CMK (cell line): ENCODE measurements around the gene ITGA5.

Experiments
- DNase-seq: peaks from one replicate; pipeline ENCODE4 v3.0.0-alpha.2; 2010; ENCODE audit warnings: low read depth

ITGA5 gene

GRCh38 chr12:54389134-54389508, 29.9 kb downstream of the ITGA5 start:
- DNase-seq, result no peak

GRCh38 chr12:54388237-54389133, 30.6 kb downstream of the ITGA5 start:
- DNase-seq, result no peak

GRCh38 chr12:54387114-54387467, 32.0 kb downstream of the ITGA5 start:
- DNase-seq, result no peak

- DNase-seq, result no peak
Measured at GRCh38 chr12:54386403-54387113, 32.5 kb downstream of the ITGA5 start.

- DNase-seq, result no peak
Measured at GRCh38 chr12:54385251-54385914, 33.7 kb downstream of the ITGA5 start.

GRCh38 chr12:54384591-54385041, 34.5 kb downstream of the ITGA5 start, which contains the start of gene ZNF385A:
ZNF385A (minus strand) TSS chr12:54384733; CDS start chr12:54384514, 219 bp downstream.
- DNase-seq, result peak; percentile 52

GRCh38 chr12:54383041-54383609, 35.9 kb downstream of the ITGA5 start:
- no peak for DNase-seq

GRCh38 chr12:54381136-54381535, 37.9 kb downstream of the ITGA5 start:
- no peak for DNase-seq

- no peak for DNase-seq
Measured at GRCh38 chr12:54379398-54380201, 39.5 kb downstream of the ITGA5 start.

GRCh38 chr12:54378796-54379397, 40.2 kb downstream of the ITGA5 start:
- DNase-seq, result no peak

GRCh38 chr12:54377797-54378515, 41.1 kb downstream of the ITGA5 start:
- DNase-seq, result no peak

- no peak for DNase-seq
Measured at GRCh38 chr12:54377007-54377406, 42.1 kb downstream of the ITGA5 start.

GRCh38 chr12:54376596-54376995, 42.5 kb downstream of the ITGA5 start:
- no peak for DNase-seq

GRCh38 chr12:54375259-54375579, 43.8 kb downstream of the ITGA5 start:
- no peak for DNase-seq

- no peak for DNase-seq
Measured at GRCh38 chr12:54374562-54375258, 44.4 kb downstream of the ITGA5 start.

GRCh38 chr12:54373649-54374561, 45.2 kb downstream of the ITGA5 start:
- no peak for DNase-seq

- no peak for DNase-seq
Measured at GRCh38 chr12:54372113-54372806, 46.8 kb downstream of the ITGA5 start.
